ENCODE measurements around the gene LMF1.
A peak's percentile ranks its signal among the peaks of the same experiment; 100 is the strongest.
"Not testable (repeated sequence)": the region's sequence is repeated elsewhere in the genome, so short reads cannot be mapped to it uniquely, and the experiment has no call there.

The LMF1 gene

GRCh38 chr16:898761-899682, 71.8 kb downstream of the LMF1 start:
- no peak for DNase-seq

GRCh38 chr16:898216-898615, 72.6 kb downstream of the LMF1 start:
- DNase-seq = no peak

- no peak for DNase-seq
These were observed 73.1 kb downstream of the LMF1 start for GRCh38 chr16:897701-898100.

GRCh38 chr16:897200-897543, 73.6 kb downstream of the LMF1 start:
- no peak for DNase-seq

GRCh38 chr16:896261-897199, 74.3 kb downstream of the LMF1 start:
- DNase-seq = peak in 25 of 51 donors; percentile 7 to 75 (median 33)

- DNase-seq = no peak
These were observed 75.4 kb downstream of the LMF1 start for GRCh38 chr16:895371-895770.

- DNase-seq = no peak
These were observed 75.9 kb downstream of the LMF1 start for GRCh38 chr16:894841-895240.

- DNase-seq = peak in 1 of 51 donors; percentile 34
These were observed 76.6 kb downstream of the LMF1 start for GRCh38 chr16:894136-894535.

- no peak for DNase-seq
These were observed 77.4 kb downstream of the LMF1 start for GRCh38 chr16:893360-893759.

- DNase-seq = no peak
These were observed 78.1 kb downstream of the LMF1 start for GRCh38 chr16:892536-893255.

GRCh38 chr16:892006-892405, 78.8 kb downstream of the LMF1 start:
- DNase-seq = no peak

- DNase-seq = no peak
These were observed 79.4 kb downstream of the LMF1 start for GRCh38 chr16:891353-891740.

GRCh38 chr16:890716-891352, 80.0 kb downstream of the LMF1 start:
- no peak for DNase-seq

GRCh38 chr16:890217-890616, 80.6 kb downstream of the LMF1 start:
- DNase-seq = no peak

GRCh38 chr16:889586-889985, 81.2 kb downstream of the LMF1 start:
- no peak for DNase-seq

- DNase-seq = no peak
These were observed 81.7 kb downstream of the LMF1 start for GRCh38 chr16:888901-889570.

- not testable (repeated sequence) for DNase-seq
These were observed 82.3 kb downstream of the LMF1 start for GRCh38 chr16:888456-888855.

- DNase-seq = no peak
These were observed 82.9 kb downstream of the LMF1 start for GRCh38 chr16:887846-888245.

- DNase-seq = peak in 1 of 51 donors; percentile 5
These were observed 83.7 kb downstream of the LMF1 start for GRCh38 chr16:886802-887731.

Measured in hypothalamus (tissue), 51 donors.